EL (cell line): ENCODE results near the gene PTGS1.
A peak's percentile ranks its signal among the peaks of the same experiment; 100 is the strongest.
"Not testable (repeated sequence)": the region's sequence is repeated elsewhere in the genome, so short reads cannot be mapped to it uniquely, and the experiment has no call there.

Experiments used
- DNase-seq: peaks from one replicate; pipeline ENCODE4 v3.0.0-alpha.2; 2016

Gene PTGS1

GRCh38 chr9:122401896-122402295 is 31.1 kb downstream of the PTGS1 start:
- no peak for DNase-seq

GRCh38 chr9:122402403-122402871 is 31.6 kb downstream of the PTGS1 start:
- DNase-seq, result peak; percentile 97

GRCh38 chr9:122402874-122403273 is 32.0 kb downstream of the PTGS1 start:
- DNase-seq, result peak; percentile 33

DNA sequence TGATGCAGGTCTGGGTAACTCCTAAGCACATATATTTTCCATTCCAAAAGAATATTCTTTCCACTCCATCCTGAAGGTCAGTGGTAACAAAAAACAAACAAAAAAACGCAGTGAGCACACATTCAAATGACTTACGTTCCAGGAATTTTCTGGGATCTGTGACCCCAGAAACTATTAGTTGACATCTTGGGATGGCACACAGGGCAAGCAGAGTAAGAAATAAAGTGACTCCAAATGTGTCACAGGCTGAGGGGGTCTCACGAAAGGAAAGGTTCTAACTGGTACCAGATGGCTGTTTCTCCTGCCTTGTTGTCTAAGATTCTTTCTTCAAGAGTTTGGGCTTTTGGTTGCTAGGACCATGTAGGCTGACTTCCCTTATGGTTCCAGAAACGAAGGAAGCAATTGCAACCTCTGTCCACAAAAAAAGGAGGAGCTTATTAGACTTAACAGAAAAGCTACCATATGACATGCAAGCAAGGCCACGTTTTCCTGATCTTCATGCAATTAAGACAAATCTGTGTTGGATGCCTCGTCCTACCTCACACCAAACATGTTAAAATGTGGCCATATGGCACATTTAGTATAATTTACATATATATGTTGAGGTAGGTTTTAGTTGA is 32.7 kb downstream of the PTGS1 start:
- peak; percentile 70 for DNase-seq

GRCh38 chr9:122405304-122406069 is 34.7 kb downstream of the PTGS1 start:
- DNase-seq, result not testable (repeated sequence)

GRCh38 chr9:122406070-122406890 is 35.5 kb downstream of the PTGS1 start:
- DNase-seq, result no peak

GRCh38 chr9:122414108-122414507 is 43.3 kb downstream of the PTGS1 start:
- DNase-seq, result not testable (repeated sequence)

DNA sequence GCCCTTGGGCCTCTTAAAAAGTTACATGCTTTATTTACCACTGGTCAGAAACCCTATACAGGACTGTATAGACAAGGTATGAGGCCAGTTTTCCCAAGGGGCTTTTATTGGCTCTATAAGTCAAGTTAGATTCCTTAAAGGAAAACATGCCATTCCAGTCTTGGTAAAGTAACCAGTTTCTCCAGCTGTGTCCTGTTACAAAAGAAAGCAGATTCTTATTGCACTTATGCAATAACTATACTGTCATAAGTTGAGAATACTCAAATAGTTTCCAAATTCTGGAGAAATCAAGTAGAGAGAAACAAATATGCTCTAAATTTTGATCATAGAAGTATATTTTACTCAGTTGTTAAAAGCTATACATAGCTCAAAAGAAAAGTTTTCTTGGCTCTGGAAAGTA is 47.2 kb downstream of the PTGS1 start:
- no peak for DNase-seq

- DNase-seq, result no peak
Measured at GRCh38 chr9:122420315-122420714, 49.5 kb downstream of the PTGS1 start.

DNA sequence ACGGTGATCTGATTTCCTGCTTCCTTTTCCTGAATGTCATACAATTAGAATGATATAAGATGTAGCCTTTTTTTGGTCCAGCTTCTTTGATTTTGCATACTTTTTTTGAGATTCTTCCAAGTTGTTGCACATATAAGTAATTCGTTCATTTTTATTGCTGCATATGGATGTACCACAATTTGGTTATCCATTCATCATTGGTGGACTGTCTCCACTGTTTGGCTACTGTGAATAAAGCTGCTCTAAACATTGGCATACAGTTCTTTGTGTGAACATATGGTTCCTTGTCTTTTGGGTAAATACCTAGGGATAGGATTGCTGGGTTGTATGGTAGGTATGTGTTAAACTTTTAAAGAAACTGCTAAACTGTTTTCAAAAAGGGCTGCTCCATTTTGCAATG is 54.3 kb downstream of the PTGS1 start:
- no peak for DNase-seq

GRCh38 chr9:122426723-122427122 is 55.9 kb downstream of the PTGS1 start:
- DNase-seq, result no peak

- DNase-seq, result no peak
Measured at GRCh38 chr9:122442568-122442967, 71.7 kb downstream of the PTGS1 start.

DNA sequence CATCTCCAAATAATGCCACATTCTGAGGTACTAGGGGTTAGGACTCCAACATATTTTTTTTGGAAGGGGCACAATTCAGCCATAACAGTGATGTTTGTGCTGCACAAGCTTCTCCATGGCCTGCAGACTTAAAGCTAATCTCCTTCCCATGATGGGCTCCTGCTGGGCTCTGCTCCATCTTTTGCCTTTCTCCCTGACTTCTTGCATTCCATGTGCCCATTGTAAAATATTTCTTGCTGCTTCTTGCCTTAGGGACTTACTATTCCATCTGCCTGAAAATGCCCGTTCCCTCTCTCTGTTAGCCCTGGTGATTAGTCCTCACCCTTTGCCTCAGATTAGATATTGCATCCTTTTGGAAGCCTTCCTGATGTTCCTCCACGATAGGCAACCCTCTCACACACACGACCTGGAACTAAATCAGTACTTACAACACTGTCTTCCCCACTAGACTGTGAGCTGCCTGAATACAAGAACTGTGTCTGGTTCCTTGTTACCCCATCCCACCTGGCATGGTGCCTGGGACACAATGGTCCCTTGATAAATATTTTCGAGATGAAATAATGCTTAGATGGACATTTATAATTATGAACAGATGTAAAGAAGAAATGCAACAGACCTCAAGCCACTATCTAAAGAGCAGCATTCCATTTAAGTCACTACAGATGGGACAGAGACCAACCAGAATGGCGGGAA is 73.4 kb downstream of the PTGS1 start:
- DNase-seq, result peak; percentile 92
